HS-27A (cell line): ENCODE results near the gene NCKIPSD.
A peak's percentile ranks its signal among the peaks of the same experiment; 100 is the strongest.
"Not testable (repeated sequence)": the region's sequence is repeated elsewhere in the genome, so short reads cannot be mapped to it uniquely, and the experiment has no call there.

ENCODE experiments used
- DNase-seq: peaks from one replicate; pipeline ENCODE4 v3.0.0-alpha.2; 2012; ENCODE audit warnings: low read depth, missing footprints

The NCKIPSD gene

DNA sequence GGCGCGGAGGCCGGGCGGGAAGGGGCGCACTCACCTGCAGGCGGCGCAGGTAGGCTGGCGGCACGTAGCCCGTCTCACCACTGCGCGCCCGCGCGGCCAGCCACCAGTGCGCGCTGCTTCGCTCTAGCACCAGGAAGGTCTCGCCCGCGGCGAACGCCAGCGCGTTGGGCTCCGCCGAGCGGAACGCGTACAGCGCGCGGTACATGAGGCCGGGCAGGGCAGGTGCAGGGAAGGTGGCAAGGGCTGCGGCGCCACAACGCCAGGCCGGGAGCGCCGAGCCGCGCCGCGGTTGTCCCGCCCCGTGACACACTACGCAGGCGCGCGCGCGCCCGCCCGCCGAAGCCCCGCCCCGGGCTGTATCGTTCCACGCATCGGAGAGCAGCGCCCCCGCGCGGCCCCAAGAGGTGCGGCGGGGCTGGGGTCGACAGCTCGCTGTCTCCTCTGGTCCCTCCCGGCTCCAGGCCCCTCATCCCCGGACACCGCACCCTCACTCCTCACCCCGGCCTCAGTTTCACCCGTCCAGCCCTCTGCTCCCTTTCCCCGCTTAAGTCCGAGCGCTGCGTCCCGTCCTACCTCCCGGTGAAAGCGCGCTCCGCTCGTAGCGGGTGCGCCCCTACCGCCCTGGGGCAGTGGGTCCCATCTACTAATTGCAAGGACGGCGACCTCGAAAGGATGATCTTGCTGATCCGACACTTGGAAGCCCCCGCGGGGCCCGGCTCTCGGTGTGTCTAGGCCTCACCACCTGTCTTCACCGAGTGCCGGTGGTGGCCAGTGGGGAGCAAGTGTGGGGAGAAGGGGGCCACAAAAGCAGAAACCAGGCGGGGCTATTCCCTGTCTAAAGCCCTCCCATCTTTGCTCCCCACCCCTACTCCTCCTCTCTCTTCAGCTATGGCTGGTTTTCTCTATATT, at the start of gene NCKIPSD:
Gene NCKIPSD, minus strand, starts transcription at position 313 of the 909 bp plus-strand sequence. Its CDS starts 108 bp downstream, at position 205.
- peak; percentile 48 for DNase-seq

GRCh38 chr3:48735075-48735767, 49.5 kb upstream of the NCKIPSD start:
- not testable (repeated sequence) for DNase-seq

- DNase-seq, result not testable (repeated sequence)
These were observed 48.8 kb upstream of the NCKIPSD start for GRCh38 chr3:48734541-48734940.

DNA sequence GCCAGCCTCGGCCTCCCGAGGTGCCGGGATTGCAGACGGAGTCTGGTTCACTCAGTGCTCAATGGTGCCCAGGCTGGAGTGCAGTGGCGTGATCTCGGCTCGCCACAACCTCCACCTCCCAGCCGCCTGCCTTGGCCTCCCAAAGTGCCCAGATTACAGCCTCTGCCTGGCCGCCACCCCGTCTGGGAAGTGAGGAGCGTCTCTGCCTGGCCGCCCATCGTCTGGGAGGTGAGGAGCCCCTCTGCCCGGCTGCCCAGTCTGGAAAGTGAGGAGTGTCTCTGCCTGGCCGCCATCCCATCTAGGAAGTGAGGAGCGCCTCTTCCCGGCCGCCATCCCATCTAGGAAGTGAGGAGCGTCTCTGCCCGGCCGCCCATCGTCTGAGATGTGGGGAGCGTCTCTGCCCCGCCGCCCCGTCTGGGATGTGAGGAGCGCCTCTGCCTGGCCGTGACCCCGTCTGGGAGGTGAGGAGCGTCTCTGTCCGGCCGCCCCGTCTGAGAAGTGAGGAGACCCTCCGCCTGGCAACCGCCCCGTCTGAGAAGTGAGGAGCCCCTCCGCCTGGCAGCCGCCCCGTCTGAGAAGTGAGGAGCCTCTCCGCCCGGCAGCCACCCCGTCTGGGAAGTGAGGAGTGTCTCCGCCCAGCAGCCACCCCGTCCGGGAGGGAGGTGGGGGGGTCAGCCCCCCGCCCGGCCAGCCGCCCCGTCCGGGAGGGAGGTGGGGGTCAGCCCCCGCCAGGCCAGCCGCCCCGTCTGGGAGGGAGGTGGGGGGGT, 48.2 kb upstream of the NCKIPSD start:
- not testable (repeated sequence) for DNase-seq

GRCh38 chr3:48727511-48727910, 41.8 kb upstream of the NCKIPSD start:
- no peak for DNase-seq

DNA sequence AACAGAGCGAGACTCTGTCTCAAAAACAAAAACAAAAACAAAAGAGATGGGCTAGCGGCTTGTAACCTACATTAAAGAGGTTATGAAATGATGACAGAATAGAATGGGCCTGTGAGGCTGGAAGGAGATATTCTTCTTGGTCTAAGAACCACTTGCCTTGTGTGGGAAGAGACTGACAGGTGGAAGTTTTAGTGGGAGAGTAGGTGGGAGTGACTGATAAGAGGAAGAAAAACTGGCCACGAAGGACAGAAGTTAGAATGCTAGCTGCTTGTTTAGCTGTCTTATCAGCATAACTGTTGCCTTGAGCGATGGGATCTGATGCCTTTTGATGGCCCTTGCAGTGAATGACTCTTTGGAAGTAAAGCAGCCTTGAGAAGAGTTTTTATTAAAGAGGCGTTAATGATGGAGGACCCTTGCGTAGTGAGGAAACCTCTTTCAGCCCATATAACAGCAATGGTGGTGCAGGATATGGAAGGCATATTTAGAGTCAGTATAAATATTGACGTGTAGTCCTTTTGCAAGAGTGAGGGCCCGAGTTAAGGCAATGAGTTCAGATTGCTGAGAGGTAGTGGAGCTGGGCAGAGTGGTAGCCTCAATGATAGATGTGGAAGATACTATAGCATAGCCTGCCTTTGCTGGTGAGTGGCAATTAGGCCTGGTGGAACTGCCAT, 39.6 kb upstream of the NCKIPSD start:
- not testable (repeated sequence) for DNase-seq

DNA sequence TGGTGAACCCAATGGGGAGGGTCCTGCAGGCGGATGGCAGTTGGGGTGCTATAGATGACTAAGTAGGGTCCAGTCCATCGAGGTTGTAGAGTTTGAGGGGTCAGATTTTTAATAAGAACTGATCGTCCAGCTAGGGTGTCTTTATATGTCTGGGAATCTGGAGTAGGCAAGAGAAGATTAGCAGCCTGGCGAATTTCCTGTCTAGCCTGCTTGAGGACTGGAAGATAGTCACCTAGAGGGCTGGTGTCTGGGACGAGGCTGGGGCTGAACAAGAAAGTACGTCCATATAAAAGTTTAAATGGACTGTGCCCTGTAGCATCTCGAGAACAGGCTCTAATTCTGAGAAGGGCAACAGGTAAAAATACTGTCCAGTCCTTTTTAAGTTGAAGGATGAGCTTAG, 38.0 kb upstream of the NCKIPSD start:
- no peak for DNase-seq

GRCh38 chr3:48723293-48723692, 37.6 kb upstream of the NCKIPSD start:
- not testable (repeated sequence) for DNase-seq

DNA sequence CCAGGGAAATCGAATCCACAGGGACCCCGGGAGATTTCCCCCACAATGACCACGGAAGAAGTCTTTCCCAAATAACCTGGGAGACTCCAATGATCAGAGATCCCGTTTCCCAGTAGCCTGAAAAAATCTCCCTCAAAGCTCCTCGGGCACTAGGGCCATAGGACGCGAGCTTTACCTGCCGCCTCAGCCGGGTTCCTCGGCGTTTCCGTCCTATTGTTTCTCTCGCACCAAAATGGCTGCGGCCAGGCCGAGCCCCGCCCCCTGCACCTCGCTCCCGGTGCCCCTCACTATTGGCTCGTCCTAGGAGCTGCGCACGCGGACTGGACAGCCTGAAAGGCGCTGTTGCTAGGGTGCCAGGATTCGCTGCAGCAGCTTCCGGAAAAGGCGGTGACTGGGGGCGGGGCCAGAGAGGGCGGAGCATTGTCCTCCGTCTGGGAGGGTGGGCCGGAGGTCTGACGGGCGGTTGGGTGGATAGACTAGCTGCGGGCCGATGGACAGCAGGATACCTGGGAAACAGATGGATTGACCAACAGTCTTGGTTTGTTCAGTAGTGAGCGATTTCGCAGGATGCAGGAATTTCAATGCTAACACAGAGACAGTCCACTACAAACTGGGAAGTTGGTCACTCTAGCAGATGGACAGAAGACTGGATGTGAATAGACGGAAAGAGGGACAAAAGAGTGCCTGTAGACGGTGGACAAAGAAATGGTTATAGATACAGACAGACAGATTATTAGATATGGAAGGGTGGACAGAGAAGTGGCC, 31.4 kb upstream of the NCKIPSD start, which contains the start of gene IP6K2:
Gene IP6K2, minus strand, starts transcription at position 240 of the 765 bp plus-strand sequence. CDS start 21,930 bp downstream, outside the sequence.
- DNase-seq, result peak; percentile 92

- DNase-seq, result no peak
These were observed 30.8 kb upstream of the NCKIPSD start for GRCh38 chr3:48716508-48716981.

GRCh38 chr3:48715174-48715800, 29.6 kb upstream of the NCKIPSD start:
- DNase-seq, result no peak

- DNase-seq, result no peak
These were observed 26.0 kb upstream of the NCKIPSD start for GRCh38 chr3:48711727-48712126.

GRCh38 chr3:48709051-48709461, 23.3 kb upstream of the NCKIPSD start:
- no peak for DNase-seq

DNA sequence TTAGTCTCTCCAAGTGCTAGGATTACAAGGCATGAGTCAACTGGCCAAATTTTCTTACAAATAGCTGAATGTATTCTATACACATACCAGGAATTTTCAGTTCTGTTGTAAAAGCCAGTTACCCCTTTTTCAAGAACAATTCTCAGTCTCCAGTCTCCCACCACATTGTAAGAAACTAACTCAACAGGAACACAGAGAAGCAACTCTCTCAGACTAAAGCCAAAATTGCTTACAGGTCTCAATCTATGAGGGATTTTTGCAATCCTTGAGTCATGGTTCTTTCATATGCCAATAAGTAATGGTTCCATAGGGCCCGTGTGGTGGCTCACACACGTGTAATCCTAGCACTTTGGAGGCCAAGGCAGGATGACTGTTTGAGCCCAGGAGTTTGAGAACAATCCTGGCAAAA, 22.8 kb upstream of the NCKIPSD start:
- no peak for DNase-seq

DNA sequence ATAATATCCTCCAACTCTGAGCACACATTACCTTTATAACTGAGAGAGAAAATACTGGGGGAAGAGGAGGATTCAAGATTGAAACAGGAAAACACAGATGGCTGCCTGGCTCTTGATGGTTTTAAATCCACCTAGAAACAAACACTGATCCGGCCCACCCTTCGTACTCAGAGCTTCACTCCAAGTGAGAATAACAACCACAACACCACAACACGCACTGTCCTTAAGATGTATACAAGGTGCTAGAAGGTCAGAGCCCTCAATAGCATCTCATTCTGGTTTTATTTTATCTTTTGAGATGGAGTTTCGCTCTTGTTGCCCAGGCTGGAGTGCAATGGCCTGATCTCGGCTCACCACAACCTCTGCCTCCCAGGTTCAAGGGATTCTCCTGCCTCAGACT, 21.4 kb upstream of the NCKIPSD start:
- DNase-seq, result no peak

GRCh38 chr3:48702320-48702920, 16.7 kb upstream of the NCKIPSD start:
- DNase-seq, result no peak

GRCh38 chr3:48700731-48701405, 15.2 kb upstream of the NCKIPSD start:
- DNase-seq, result no peak

DNA sequence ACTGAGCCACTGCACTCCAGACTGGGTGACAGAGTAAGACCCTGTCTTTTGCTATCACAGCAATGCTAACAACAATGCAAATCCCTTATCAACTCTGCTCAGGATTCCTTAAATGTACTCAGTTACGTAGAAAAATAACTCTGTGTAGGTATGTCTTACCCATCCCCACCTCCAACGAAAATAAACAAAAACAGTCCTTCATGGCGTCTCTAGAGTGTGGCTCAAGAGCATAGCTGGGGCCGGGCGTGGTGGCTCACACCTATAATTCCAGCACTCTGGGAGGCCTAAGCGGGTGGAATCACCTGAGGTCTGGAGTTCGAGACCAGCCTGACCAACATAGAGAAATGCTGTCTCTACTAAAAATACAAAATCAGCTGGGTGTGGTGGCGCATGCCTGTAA, 13.2 kb upstream of the NCKIPSD start:
- no peak for DNase-seq

DNA sequence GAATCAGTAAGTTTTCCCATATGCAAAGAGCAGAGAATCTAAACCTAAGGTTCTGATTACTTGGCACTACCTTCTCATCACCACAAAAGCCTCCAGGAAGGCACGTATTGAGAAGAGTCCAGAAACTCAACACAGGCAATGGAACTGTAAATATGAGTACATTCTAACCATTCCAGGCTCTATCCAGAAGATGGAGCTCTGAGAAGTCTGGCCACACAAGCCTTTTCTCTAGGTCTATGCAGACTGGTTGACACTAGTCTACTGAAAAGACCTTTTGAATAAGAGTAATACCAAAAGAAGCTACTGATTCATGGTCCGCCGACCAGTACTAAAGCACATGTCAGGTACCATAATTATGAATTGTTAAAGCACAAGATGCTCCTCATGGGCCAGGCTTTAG, 12.2 kb upstream of the NCKIPSD start:
- DNase-seq, result no peak
